Measurements from ENCODE around the gene RARA. TPM values are rescaled to one million over a fixed set of nuclear protein-coding genes. Genes with fewer than 3 reads are reported as not detected.

The RARA gene
- total RNA-seq, 2 donors from 2014 or later: 28.5 to 51.7 TPM

- H3K36me3 ChIP-seq: peaks cover 64% of the 10 kb centered on the region
- no peak for TF ChIP-seq CTCF (IDR thresholded peaks at IDR 0.05)
- no peaks in the 10 kb centered on the region for H3K9me3 ChIP-seq
These were observed 42.1 kb upstream of the RARA start for GRCh38 chr17:40266882-40267281.

GRCh38 chr17:40268141-40268712 is 40.8 kb upstream of the RARA start:
- Histone ChIP-seq H3K36me3 (peaks cover 64% of the 10 kb centered on the region), H3K27ac (no peak overlapping the region), H3K9me3 (no peaks in the 10 kb centered on the region), H3K4me1 (no peaks in the 10 kb centered on the region), H3K4me3 (no peak overlapping the region), H3K27me3 (no peaks in the 10 kb centered on the region)
- DNase-seq (ENCODE audit: low spot score): no peak
- TF ChIP-seq CTCF (IDR thresholded peaks at IDR 0.05): no peak

More at GRCh38 chr17:40266882-40267281, 42.1 kb upstream of the RARA start:
- Histone ChIP-seq H3K4me1 (no peaks in the 10 kb centered on the region), H3K27me3 (no peaks in the 10 kb centered on the region), H3K27ac (no peak overlapping the region), H3K4me3 (no peak overlapping the region)
- no peak for DNase-seq (ENCODE audit: low spot score)

GRCh38 chr17:40278414-40278813 is 30.6 kb upstream of the RARA start:
- H3K27ac ChIP-seq: no peak overlapping the region
- H3K4me3 ChIP-seq: no peak overlapping the region
- H3K9me3 ChIP-seq: no peaks in the 10 kb centered on the region
- H3K4me1 ChIP-seq: peaks cover 0 to 1% of the 10 kb centered on the region in 2 donors
- no peak for DNase-seq (ENCODE audit: low spot score)
- no peaks in the 10 kb centered on the region for H3K27me3 ChIP-seq
- no peak for TF ChIP-seq CTCF (IDR thresholded peaks at IDR 0.05)
- H3K36me3 ChIP-seq: peaks cover 78% of the 10 kb centered on the region

GRCh38 chr17:40279402-40279801 is 29.6 kb upstream of the RARA start:
- Histone ChIP-seq H3K27me3 (no peaks in the 10 kb centered on the region), H3K4me1 (peaks cover 0 to 9% of the 10 kb centered on the region in 2 donors), H3K4me3 (no peak overlapping the region), H3K36me3 (peaks cover 68% of the 10 kb centered on the region), H3K27ac (no peak overlapping the region), H3K9me3 (no peaks in the 10 kb centered on the region)
- DNase-seq (ENCODE audit: low spot score): no peak
- no peak for TF ChIP-seq CTCF (IDR thresholded peaks at IDR 0.05)

- H3K4me1 ChIP-seq: peaks cover 0 to 15% of the 10 kb centered on the region in 2 donors
- H3K9me3 ChIP-seq: no peaks in the 10 kb centered on the region
- no peaks in the 10 kb centered on the region for H3K27me3 ChIP-seq
- peaks cover 48% of the 10 kb centered on the region for H3K36me3 ChIP-seq
- H3K4me3 ChIP-seq: no peak overlapping the region
- no peak for TF ChIP-seq CTCF (IDR thresholded peaks at IDR 0.05)
- no peak for DNase-seq (ENCODE audit: low spot score)
- no peak overlapping the region for H3K27ac ChIP-seq
These were observed 27.3 kb upstream of the RARA start for GRCh38 chr17:40281663-40282062.

GRCh38 chr17:40283662-40284061 is 25.3 kb upstream of the RARA start:
- TF ChIP-seq CTCF (IDR thresholded peaks at IDR 0.05): no peak
- Histone ChIP-seq H3K27me3 (no peaks in the 10 kb centered on the region), H3K9me3 (no peaks in the 10 kb centered on the region), H3K4me1 (peaks cover 0 to 29% of the 10 kb centered on the region in 2 donors), H3K36me3 (peaks cover 28% of the 10 kb centered on the region), H3K27ac (peak overlapping the region; percentile 45 to 69), H3K4me3 (no peak overlapping the region)
- DNase-seq (ENCODE audit: low spot score): no peak
